NCI-H446 (cell line): ENCODE measurements around the gene CHD6.

Source experiments
- DNase-seq, 2 experiments: peaks; one replicate each; lab custom pipeline; 2025; lab: John Stamatoyannopoulos, UW

CHD6 gene

GRCh38 chr20:41425180-41425884 is 192.8 kb downstream of the CHD6 start:
- DNase-seq, result no peak

GRCh38 chr20:41424546-41424945 is 193.6 kb downstream of the CHD6 start:
- DNase-seq, result no peak

- no peak for DNase-seq
Observed at GRCh38 chr20:41424011-41424410, 194.2 kb downstream of the CHD6 start.

- no peak for DNase-seq
Observed at GRCh38 chr20:41422953-41423352, 195.2 kb downstream of the CHD6 start.

- no peak for DNase-seq
Observed at GRCh38 chr20:41418739-41419293, 199.4 kb downstream of the CHD6 start.

- DNase-seq, result no peak
Observed at GRCh38 chr20:41418031-41418430, 200.1 kb downstream of the CHD6 start.

GRCh38 chr20:41415191-41415590 is 203.0 kb downstream of the CHD6 start:
- no peak for DNase-seq

GRCh38 chr20:41413169-41413568 is 205.0 kb downstream of the CHD6 start:
- DNase-seq, result no peak

GRCh38 chr20:41412324-41413120 is 205.7 kb downstream of the CHD6 start:
- no peak for DNase-seq

GRCh38 chr20:41411391-41411847 is 206.8 kb downstream of the CHD6 start:
- peak in 1 of 2 experiments; percentile 22 for DNase-seq

GRCh38 chr20:41408986-41409385 is 209.2 kb downstream of the CHD6 start:
- DNase-seq, result peak; percentile 64 to 76

- DNase-seq, result peak in 1 of 2 experiments; percentile 34
Observed at GRCh38 chr20:41408156-41408794, 209.9 kb downstream of the CHD6 start.

GRCh38 chr20:41407607-41408006 is 210.6 kb downstream of the CHD6 start:
- DNase-seq, result no peak

- no peak for DNase-seq
Observed at GRCh38 chr20:41406896-41407444, 211.2 kb downstream of the CHD6 start.

GRCh38 chr20:41406353-41406752 is 211.8 kb downstream of the CHD6 start:
- no peak for DNase-seq

- DNase-seq, result no peak
Observed at GRCh38 chr20:41405436-41405835, 212.7 kb downstream of the CHD6 start.

- DNase-seq, result no peak
Observed at GRCh38 chr20:41403604-41404003, 214.6 kb downstream of the CHD6 start.

GRCh38 chr20:41398408-41398807 is 219.8 kb downstream of the CHD6 start:
- DNase-seq, result no peak

- DNase-seq, result no peak
Observed at GRCh38 chr20:41395667-41396664, 222.2 kb downstream of the CHD6 start.

- DNase-seq, result no peak
Observed at GRCh38 chr20:41394931-41395666, 223.1 kb downstream of the CHD6 start.
